Central memory CD4-positive, alpha-beta T cell (primary cell): Measurements from ENCODE around the gene INPP5A.
A peak's percentile ranks its signal among the peaks of the same experiment; 100 is the strongest.
"Not testable (repeated sequence)": the region's sequence is repeated elsewhere in the genome, so short reads cannot be mapped to it uniquely, and the experiment has no call there.

Source experiments
- DNase-seq: peaks from one replicate; pipeline ENCODE4 v3.0.0; 2022

Gene INPP5A

DNA sequence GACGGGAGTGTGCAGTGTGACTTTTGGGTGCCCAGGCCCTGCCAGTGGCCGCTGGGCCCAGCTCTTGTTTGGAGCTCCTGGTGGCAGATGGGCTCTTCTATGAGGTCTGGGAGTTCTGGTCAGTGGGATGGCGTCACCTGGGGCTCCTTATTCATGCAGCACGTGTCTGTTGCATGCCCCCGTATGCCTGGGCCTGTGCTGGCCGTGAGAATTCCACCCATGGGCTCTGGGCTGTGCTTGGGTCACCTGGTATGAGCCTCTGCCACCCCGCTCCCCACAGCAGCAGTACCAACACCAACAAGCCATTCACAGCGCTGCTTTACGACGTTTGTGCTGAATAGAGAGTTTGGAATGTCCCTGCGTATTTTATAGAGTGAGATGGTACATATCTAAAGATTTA, 27.1 kb downstream of the INPP5A start:
- no peak for DNase-seq

DNA sequence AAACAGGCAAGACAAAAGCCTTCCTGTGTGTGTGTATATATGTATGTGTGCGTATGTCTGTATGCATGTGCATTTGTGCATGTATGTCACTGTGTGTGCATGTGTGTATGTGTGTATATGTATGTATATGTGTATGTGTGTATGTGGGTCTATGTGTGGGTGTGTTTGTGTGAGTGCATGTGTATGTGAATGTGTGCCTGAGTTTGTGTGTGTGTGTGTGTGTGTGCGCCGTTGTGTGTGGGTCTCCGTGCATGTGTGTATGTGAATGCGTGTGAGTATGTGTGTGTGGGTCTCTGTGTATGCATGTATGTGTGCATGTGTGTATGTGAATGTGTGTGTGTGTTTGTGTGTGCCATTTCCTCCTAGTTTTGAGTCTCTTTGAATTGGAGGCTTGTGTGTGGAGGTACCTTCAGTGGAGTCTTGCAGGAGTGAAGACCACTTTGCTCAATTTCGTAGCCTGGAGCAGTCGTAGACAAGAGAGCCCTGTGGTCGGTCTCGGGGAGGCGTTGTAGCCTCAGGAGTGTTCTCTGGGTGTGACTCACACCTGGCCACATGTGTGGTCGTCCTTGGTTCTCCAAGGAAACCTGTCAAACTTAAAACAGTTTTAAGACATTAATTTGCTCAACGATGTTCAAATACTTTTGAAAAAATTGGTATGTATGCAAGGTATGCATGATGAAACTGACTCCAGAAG, 28.1 kb downstream of the INPP5A start:
- no peak for DNase-seq

- no peak for DNase-seq
These were observed 29.3 kb downstream of the INPP5A start for GRCh38 chr10:132566892-132567291.

DNA sequence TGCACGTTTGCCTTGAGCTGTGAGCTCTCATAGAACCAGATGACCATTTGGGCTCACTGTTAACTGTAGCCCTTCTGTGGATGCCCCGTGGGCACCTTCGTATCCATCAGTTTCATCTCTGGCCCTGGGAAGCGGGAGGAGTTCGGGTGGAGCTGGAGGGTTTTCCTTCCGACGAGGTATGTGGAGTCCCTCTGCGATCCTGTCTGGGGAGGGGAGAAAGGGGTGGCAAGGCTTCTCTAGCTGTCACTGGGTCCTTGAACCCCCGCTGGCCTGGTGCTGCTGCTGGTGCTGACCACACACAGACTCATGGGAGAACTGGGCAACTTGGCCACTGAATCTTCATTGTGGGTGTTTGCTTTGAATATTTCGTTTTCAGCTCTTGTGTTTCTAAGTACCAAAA, 32.7 kb downstream of the INPP5A start:
- no peak for DNase-seq

GRCh38 chr10:132570771-132571649, 33.4 kb downstream of the INPP5A start:
- DNase-seq = no peak

DNA sequence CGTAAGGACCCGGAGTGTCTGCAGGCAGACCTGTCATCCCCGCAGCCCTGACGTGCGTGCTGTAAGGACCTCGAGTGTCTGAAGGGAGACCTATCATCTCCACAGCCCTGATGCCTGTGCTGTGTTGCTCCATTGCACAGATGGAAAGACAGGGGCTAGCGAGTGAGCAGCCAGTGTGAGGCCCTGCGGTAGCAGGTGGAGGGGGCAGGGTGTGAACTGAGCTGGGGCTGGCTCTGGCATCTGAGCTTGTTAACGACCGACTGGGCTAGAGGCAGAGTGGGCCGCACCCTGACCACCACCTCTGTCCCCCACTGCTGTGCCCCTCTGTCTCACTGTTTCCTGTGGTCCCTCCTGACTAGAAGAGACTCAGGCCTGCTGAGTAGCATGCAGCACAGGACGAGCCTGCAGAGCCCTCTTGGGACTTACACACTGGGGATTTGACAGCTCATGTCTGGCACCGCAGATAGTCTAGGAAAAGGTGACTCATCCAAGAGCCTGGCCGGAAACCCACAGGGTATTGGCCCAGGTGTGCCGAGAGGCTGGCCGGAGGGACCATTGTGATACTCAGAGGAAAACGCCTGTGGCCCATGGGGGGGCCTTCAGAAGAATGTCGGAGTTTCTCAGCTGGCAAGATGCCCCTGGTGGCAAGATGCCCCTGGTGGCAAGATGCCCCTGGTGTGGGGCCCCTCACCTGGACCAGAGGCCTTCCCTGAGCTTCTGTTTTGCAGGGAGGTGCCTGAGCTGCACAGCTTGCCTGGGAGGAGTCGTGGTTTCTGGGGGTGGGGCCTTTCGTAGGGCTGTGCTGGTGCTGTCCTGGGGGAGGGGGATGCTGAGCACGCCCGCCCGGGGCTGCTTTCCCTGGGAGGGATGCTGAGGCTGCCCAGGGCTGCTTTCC, 34.3 kb downstream of the INPP5A start:
- DNase-seq = peak; percentile 32

GRCh38 chr10:132572545-132572937, 35.0 kb downstream of the INPP5A start:
- no peak for DNase-seq

DNA sequence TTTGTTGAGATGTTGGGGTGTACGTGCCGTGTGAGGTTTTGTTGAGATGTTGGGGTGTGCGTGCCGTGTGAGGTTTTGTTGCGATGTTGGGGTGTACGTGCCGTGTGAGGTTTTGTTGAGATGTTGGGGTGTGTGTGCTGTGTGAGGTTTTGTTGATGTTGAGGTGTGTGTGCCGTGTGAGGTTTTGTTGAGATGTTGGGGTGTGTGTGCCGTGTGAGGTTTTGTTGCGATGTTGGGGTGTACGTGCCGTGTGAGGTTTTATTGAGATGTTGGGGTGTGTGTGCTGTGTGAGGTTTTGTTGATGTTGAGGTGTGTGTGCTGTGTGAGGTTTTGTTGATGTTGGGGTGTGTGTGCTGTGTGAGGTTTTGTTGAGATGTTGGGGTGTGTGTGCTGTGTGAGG, 35.4 kb downstream of the INPP5A start:
- not testable (repeated sequence) for DNase-seq

- no peak for DNase-seq
These were observed 36.7 kb downstream of the INPP5A start for GRCh38 chr10:132574288-132574687.

DNA sequence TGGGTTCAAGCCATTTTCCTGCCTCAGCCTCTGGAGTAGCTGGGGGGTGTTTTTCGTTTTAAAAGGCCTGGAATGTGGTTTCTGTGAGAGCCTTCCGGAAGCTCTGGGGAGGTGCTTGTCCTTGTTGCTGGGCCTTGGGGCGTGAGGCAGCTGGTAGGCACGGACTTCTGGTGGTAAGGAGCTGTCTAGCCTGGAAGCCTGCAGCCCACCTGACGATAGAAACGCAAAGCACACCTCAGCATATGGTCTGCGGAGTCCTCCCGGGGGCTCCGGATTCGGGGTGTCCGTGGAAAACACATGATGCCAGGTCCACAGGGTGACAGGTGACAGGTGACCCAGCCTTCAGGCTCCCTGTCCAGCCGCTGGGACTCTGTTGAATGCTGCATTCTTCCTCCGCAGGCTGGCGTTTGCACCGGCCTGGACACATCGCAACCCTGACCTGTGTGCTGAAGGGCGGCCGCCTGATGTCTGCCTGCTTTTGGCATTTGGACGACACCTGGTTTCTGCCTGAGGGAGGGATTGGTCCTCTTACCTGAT, 37.3 kb downstream of the INPP5A start:
- no peak for DNase-seq

DNA sequence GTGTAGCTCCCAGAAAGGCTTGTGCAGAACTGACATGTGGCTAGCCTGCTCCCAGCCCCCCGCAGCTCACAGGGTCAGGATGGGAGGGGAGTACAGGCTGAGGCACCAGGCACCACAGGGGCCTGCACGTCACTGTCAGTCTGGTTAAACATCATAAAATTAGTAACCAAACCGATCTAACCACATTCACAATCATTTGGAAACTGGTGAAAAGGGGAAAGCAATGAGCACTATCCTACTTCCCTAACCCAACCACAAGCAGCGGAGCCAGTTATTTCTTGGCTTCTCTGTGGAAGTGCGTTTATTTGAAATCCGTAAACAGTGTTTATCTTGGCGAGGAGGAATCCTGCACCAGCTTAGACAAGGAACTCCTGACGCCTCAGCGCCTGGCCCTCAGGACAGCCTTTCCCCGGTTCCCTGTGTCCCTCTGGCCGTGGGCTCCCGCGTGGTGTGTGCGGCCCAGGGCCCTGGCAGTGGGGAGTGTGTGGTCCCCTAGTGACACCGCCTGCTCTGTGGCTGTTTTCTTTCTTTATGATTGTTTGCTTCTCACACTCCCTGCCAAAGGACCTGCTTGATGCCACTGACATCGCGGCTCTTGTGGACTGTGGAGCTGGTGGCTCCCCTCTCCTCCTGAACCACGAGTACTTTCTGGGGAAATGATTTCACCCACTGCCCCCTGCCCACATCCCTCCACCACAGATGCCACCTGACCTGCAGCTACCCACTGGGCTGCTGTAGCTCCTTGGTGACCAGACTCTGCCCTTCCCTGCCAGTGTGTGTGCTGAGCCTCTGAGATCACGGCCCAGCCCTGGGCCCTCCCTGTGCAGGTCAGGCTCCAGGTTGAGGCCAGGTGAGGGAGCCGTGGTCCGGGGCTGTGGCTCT, 38.0 kb downstream of the INPP5A start:
- no peak for DNase-seq

- DNase-seq = no peak
These were observed 39.2 kb downstream of the INPP5A start for GRCh38 chr10:132576671-132577349.

GRCh38 chr10:132577350-132578003, 39.9 kb downstream of the INPP5A start:
- DNase-seq = no peak

- DNase-seq = no peak
These were observed 40.8 kb downstream of the INPP5A start for GRCh38 chr10:132578287-132578951.

- DNase-seq = no peak
These were observed 41.7 kb downstream of the INPP5A start for GRCh38 chr10:132579027-132579859.

GRCh38 chr10:132580143-132580542, 42.6 kb downstream of the INPP5A start:
- no peak for DNase-seq

DNA sequence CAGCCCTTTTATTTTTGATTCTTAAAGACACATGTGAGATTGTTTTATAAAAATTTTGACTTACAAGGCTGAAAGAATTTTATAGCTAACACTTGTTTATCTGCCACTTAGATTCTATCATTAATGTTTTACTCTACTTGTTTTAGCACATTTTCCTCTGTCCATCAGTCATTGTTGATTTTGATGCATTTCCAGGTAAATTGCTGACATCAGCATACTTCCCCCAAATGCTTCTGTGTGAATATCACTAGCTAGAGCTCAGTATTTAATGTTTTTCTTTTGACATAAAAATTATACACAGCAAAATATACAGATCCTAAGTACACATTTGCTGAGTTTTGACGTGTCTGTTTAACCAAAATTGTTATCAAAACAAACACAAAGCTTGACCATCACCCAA, 43.0 kb downstream of the INPP5A start:
- no peak for DNase-seq

- no peak for DNase-seq
These were observed 44.5 kb downstream of the INPP5A start for GRCh38 chr10:132582137-132582536.

GRCh38 chr10:132582771-132583170, 45.2 kb downstream of the INPP5A start:
- no peak for DNase-seq
